Right cardiac atrium (tissue), 5 donors: ENCODE measurements around the gene CPN1. TPM values are rescaled to one million over a fixed set of nuclear protein-coding genes. Genes with fewer than 3 reads are reported as not detected.
"Not testable (repeated sequence)": the region's sequence is repeated elsewhere in the genome, so short reads cannot be mapped to it uniquely, and the experiment has no call there.

ENCODE experiments used
- ATAC-seq, 2 donors: fragments of 200-7000 bp; cut with Tn5 transposase; one replicate each; pipeline versions ENCODE4 v1.8.0 to v1.9.1; 2020; ENCODE audit warnings: moderate library complexity in 2 of 2, mild to moderate bottlenecking in 1 of 2
- DNase-seq, 3 donors: peaks; one replicate each; pipeline ENCODE4 v3.0.0-alpha.2; 2020
- H3K27ac ChIP-seq: one replicate; pipeline ENCODE4 v1.5.1; 2013; ENCODE audit warnings: mild to moderate bottlenecking, low read length, control low read depth, moderate library complexity
- H3K27me3 ChIP-seq: one replicate; pipeline ENCODE4 v1.6.1; 2013; ENCODE audit not compliant: control insufficient read depth, insufficient read depth
- H3K4me1 ChIP-seq: one replicate; pipeline ENCODE4 v1.6.1; 2013; ENCODE audit warnings: low read length; ENCODE audit not compliant: control insufficient read depth, insufficient read depth
- H3K4me3 ChIP-seq: one replicate; pipeline ENCODE4 v1.5.1; 2013; ENCODE audit warnings: low read length, control low read depth
- H3K9me3 ChIP-seq: one replicate; pipeline ENCODE4 v1.6.1; 2013; ENCODE audit warnings: low read length; ENCODE audit not compliant: control insufficient read depth
- WGBS: extraction: QIAGEN DNeasy Blood & Tissue Kit; methylation state at CpG from one replicate; pipeline ENCODE4 v1.1.7; 2013; 5-methylcytosine and 5-hydroxymethylcytosine counted together
- intact Hi-C, 4 donors: fragments of 100-400 bp; cut with DNase I; formaldehyde crosslinking; loops; one replicate each; pipeline versions ENCODE4 v1.11.0 to v1.14.0; 2022 to 2023
- long read RNA-seq, 4 donors: library from polyadenylated mRNA; unstranded; transcript quantifications; one replicate each; pipeline ENCODE4 v2.0.0, GENCODE V29; 2020 to 2021
- polyA plus RNA-seq: library from polyadenylated mRNA; stranded (reverse); fragments of 200-250 nt; gene quantifications from one replicate; pipeline ENCODE4 v1.2.3, GENCODE V29; 2013
- total RNA-seq, 4 donors: library from RNA; stranded (reverse); fragmentation: NEBNext Ultra II Directional; extraction: Animal tissue kit (Norgen Biotek cat#: 25700); gene quantifications; one replicate each; pipeline ENCODE4 v1.2.1, GENCODE V29; 2021
- donor health status: healthy with polysubstance abuse.
- donor health status: DM: no; HTN: yes; CAD: no.
- donor health status: DM: no; HTN: no; CAD: no.
- donor health status: DM: no; HTN: yes; CAD: no; lungs with severe emphysema.
- donor health status: DM: yes; HTN: yes; CAD: no.

Gene CPN1
- total RNA-seq, result not detected
- not detected for polyA plus RNA-seq
- long read RNA-seq, donor 1, result 0 reads
- long read RNA-seq, donor 2, result 0 reads
- long read RNA-seq, donor 3, result 0 reads
- long read RNA-seq, donor 4, result 0 reads

- Histone ChIP-seq H3K4me3 (no peak within 1 kb of the TSS), H3K27ac (no peak within 1 kb of the TSS), H3K27me3 (no peaks in the 10 kb centered on the region), H3K4me1 (no peaks in the 10 kb centered on the region), H3K9me3 (no peaks in the 10 kb centered on the region)
- no peak for ATAC-seq
- 84% methylated on average over 24 of the region's 24 CpGs for WGBS
- intact Hi-C loops, result no loop called here
- DNase-seq, result no peak
Observed at GRCh38 chr10:100081075-100082001, at the start of gene CPN1. Gene CPN1 (minus strand): TSS chr10:100081869. CDS start chr10:100081625, 244 bp downstream.

GRCh38 chr10:100130831-100131230 is 49.2 kb upstream of the CPN1 start:
- no peaks in the 10 kb centered on the region for H3K4me1 ChIP-seq
- intact Hi-C loops, result no loop called here
- ATAC-seq (no peak), DNase-seq (no peak)
- H3K9me3 ChIP-seq, result peaks cover 5% of the 10 kb centered on the region
- no peaks in the 10 kb centered on the region for H3K27me3 ChIP-seq
- 72% methylated on average over 7 of the region's 7 CpGs for whole genome bisulfite sequencing
- H3K27ac ChIP-seq, result no peak overlapping the region
- no peak overlapping the region for H3K4me3 ChIP-seq

- ATAC-seq (peak; percentile 56 to 92), DNase-seq (peak in 2 of 3 donors; percentile 17 to 72)
- intact Hi-C loops, result no loop called here
- Histone ChIP-seq H3K27ac (peak overlapping the region; percentile 9), H3K27me3 (no peaks in the 10 kb centered on the region), H3K4me1 (no peaks in the 10 kb centered on the region), H3K9me3 (peaks cover 1% of the 10 kb centered on the region), H3K4me3 (no peak overlapping the region)
- 51% methylated on average over 9 of the region's 9 CpGs for WGBS
Observed at GRCh38 chr10:100129424-100129823, 47.8 kb upstream of the CPN1 start.

GRCh38 chr10:100128951-100129350 is 47.3 kb upstream of the CPN1 start:
- H3K4me3 ChIP-seq, result no peak overlapping the region
- 63% methylated on average over 8 of the region's 8 CpGs for WGBS
- no peaks in the 10 kb centered on the region for H3K27me3 ChIP-seq
- intact Hi-C loops, result no loop called here
- ATAC-seq, result no peak
- H3K4me1 ChIP-seq, result no peaks in the 10 kb centered on the region
- DNase-seq, result no peak
- no peak overlapping the region for H3K27ac ChIP-seq
- no peaks in the 10 kb centered on the region for H3K9me3 ChIP-seq

GRCh38 chr10:100125335-100125734 is 43.7 kb upstream of the CPN1 start:
- intact Hi-C loops, ATAC-seq, H3K9me3 ChIP-seq, H3K27me3 ChIP-seq, H3K4me1 ChIP-seq, DNase-seq, H3K4me3 ChIP-seq, H3K27ac ChIP-seq: not testable (repeated sequence)
- 75% methylated on average over 2 of the region's 2 CpGs for WGBS

- no peak overlapping the region for H3K27ac ChIP-seq
- H3K27me3 ChIP-seq, result no peaks in the 10 kb centered on the region
- no peaks in the 10 kb centered on the region for H3K4me1 ChIP-seq
- intact Hi-C loops, result no loop called here
- DNase-seq, result no peak
- H3K4me3 ChIP-seq, result no peak overlapping the region
- no peaks in the 10 kb centered on the region for H3K9me3 ChIP-seq
- ATAC-seq, result no peak
- WGBS, result 89% methylated on average over 4 of the region's 4 CpGs
Observed at GRCh38 chr10:100124097-100124496, 42.4 kb upstream of the CPN1 start.

- DNase-seq, result no peak
- H3K4me1 ChIP-seq, result no peaks in the 10 kb centered on the region
- H3K27me3 ChIP-seq, result no peaks in the 10 kb centered on the region
- no peak overlapping the region for H3K27ac ChIP-seq
- intact Hi-C loops, result no loop called here
- H3K4me3 ChIP-seq, result no peak overlapping the region
- H3K9me3 ChIP-seq, result no peaks in the 10 kb centered on the region
- no peak for ATAC-seq
Observed at GRCh38 chr10:100122780-100123179, 41.1 kb upstream of the CPN1 start.

- Histone ChIP-seq H3K27me3 (no peaks in the 10 kb centered on the region), H3K9me3 (no peaks in the 10 kb centered on the region), H3K4me3 (no peak overlapping the region), H3K4me1 (no peaks in the 10 kb centered on the region), H3K27ac (no peak overlapping the region)
- DNase-seq, result no peak
- intact Hi-C loops, result no loop called here
- WGBS, result 85% methylated on average over 2 of the region's 2 CpGs
- no peak for ATAC-seq
Observed at GRCh38 chr10:100120550-100120949, 38.9 kb upstream of the CPN1 start.

- no peaks in the 10 kb centered on the region for H3K27me3 ChIP-seq
- DNase-seq (no peak), ATAC-seq (no peak)
- intact Hi-C loops, result no loop called here
- no peaks in the 10 kb centered on the region for H3K4me1 ChIP-seq
- 87% methylated on average over 4 of the region's 4 CpGs for WGBS
- H3K27ac ChIP-seq, result no peak overlapping the region
- no peak overlapping the region for H3K4me3 ChIP-seq
- no peaks in the 10 kb centered on the region for H3K9me3 ChIP-seq
Observed at GRCh38 chr10:100119726-100120125, 38.1 kb upstream of the CPN1 start.

- WGBS, result 21% methylated on average over 51 of the region's 51 CpGs
Observed at GRCh38 chr10:100114976-100115770, 33.5 kb upstream of the CPN1 start.

GRCh38 chr10:100114460-100114859 is 32.8 kb upstream of the CPN1 start:
- Histone ChIP-seq H3K4me1 (no peaks in the 10 kb centered on the region), H3K27me3 (no peaks in the 10 kb centered on the region), H3K4me3 (no peak overlapping the region), H3K27ac (no peak overlapping the region), H3K9me3 (no peaks in the 10 kb centered on the region)
- WGBS, result 89% methylated on average over 13 of the region's 13 CpGs
- DNase-seq (no peak), ATAC-seq (no peak)
- intact Hi-C loops, result no loop called here

More at GRCh38 chr10:100114976-100115770, 33.5 kb upstream of the CPN1 start:
- no peak for ATAC-seq
- Histone ChIP-seq H3K9me3 (no peaks in the 10 kb centered on the region), H3K27ac (no peak overlapping the region), H3K4me1 (no peaks in the 10 kb centered on the region), H3K27me3 (no peaks in the 10 kb centered on the region), H3K4me3 (peak overlapping the region; percentile 34)
- DNase-seq, result no peak
- intact Hi-C loops, result no loop called here
